ENCODE data around the gene NPY.
"Not testable (repeated sequence)": the region's sequence is repeated elsewhere in the genome, so short reads cannot be mapped to it uniquely, and the experiment has no call there.

Gene NPY

DNA sequence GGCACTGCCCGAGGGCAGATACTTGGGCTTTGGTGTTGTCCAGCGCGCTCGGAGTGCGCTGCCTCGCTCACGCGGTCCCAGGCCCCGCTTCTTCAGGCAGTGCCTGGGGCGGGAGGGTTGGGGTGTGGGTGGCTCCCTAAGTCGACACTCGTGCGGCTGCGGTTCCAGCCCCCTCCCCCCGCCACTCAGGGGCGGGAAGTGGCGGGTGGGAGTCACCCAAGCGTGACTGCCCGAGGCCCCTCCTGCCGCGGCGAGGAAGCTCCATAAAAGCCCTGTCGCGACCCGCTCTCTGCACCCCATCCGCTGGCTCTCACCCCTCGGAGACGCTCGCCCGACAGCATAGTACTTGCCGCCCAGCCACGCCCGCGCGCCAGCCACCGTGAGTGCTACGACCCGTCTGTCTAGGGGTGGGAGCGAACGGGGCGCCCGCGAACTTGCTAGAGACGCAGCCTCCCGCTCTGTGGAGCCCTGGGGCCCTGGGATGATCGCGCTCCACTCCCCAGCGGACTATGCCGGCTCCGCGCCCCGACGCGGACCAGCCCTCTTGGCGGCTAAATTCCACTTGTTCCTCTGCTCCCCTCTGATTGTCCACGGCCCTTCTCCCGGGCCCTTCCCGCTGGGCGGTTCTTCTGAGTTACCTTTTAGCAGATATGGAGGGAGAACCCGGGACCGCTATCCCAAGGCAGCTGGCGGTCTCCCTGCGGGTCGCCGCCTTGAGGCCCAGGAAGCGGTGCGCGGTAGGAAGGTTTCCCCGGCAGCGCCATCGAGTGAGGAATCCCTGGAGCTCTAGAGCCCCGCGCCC lies at the start of gene NPY:
Gene NPY, plus strand, starts transcription at position 294 of the 802 bp plus-strand sequence. CDS start 1,051 bp downstream, outside the sequence.
- DNase-seq = no peak

DNA sequence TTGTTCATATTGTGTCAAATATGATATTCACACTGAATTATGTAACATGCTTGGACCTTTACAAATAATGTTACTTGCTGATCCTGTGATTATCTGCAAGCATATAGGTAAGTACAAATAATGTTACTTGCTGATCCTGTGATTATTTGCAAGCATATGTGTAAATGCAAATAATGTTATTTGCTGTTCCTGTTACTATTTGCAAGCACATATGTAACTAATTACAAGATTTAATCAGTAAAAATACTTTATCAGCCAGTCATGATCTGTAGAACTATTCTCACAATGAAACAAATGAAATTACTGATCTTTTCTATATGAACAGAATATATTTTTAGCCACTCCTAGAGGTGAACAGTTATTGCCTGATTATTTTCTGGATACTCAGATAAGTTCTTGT lies 44.7 kb upstream of the NPY start:
- DNase-seq = no peak

DNA sequence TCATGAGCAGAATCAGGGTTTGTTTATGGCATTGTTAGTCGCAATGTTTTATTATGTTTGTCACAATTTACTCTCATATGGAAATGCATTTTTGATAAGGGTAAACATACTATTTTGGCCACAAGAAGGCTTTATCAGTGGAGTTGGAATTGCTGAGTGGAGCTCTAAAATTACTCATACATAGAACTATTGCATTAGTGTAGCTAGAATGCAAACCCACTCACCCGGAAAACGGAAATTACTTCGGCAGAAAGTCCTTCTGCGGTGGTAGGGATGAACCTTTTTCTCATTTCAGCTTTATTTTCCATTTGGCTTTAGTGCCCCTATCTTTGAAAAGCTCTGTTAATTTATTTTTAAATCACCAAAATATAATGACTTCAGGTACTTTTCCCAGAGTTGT lies 42.8 kb upstream of the NPY start:
- DNase-seq = no peak

DNA sequence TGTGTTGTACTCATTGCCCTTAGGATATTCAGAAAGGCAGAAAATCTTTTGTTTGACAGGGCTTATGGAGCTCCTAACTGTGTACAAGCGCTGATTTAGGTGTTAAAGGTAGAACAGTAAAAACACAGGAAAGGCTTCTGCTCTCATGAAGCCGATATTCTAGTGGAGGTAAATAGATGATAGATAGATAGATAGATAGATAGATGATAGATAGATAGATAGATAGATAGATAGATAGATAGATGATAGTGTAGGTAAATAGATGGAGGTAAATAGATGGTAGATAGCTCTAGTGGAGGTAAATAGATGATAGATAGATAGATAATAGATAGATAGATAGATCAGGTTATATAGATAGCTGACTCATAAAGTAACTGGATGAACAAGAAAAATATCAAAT lies 39.4 kb upstream of the NPY start:
- no peak for DNase-seq

DNA sequence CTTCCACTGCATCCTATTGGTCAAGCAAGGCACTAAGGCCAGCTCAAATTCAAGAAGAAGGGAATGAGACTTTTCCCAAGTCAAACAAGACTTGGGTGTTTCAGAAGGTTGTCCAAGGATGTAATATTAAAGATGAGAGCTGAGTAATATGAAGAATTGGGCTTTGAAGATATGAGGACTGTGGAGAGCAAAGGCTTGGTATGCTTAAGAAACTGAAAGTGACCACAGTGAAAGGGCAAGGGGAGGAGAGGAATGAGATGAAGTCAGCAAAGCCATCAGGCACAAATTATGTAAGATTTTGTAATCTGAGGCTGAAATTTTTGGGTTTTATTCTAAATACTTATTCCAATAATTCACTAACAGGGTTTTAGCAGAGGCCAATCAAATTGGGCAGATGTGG lies 38.6 kb upstream of the NPY start:
- no peak for DNase-seq

DNA sequence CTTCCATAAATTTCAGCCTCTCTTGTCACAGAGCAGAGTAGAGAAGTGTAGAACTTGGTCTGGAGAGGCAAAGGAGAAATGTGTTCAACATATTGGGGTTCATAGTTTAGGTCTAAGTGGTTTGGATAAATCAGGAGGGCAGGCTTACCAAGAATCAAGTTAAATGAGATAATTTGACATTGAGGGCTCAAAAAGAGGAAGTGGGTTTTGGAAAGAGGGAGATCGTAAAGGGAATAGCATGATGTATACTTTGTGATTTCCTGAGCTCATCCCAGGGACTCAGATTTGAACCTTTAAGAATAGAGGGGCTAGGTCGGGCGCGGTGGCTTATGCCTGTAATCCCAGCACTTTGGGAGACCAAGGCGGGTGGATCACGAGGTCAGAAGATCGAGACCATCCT lies 34.7 kb upstream of the NPY start:
- no peak for DNase-seq

DNA sequence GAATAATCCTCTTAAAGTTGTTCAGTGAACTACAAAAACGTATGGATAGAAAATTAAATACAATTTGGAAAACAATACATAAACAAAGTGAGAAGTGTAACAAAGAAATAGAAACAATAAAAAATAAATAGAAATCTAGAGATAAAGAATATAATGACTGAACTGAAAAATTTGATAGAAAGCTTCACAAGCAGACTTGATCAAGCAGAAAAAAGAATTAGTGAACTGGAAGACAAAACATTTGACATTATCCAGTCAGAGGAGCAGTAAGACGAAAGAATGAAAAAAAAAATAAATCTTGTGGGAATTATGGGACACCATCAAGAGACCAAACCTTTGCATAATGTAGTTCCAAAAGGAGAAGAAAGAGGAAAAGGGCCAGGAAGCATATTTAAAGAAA lies 32.4 kb upstream of the NPY start:
- DNase-seq = no peak

DNA sequence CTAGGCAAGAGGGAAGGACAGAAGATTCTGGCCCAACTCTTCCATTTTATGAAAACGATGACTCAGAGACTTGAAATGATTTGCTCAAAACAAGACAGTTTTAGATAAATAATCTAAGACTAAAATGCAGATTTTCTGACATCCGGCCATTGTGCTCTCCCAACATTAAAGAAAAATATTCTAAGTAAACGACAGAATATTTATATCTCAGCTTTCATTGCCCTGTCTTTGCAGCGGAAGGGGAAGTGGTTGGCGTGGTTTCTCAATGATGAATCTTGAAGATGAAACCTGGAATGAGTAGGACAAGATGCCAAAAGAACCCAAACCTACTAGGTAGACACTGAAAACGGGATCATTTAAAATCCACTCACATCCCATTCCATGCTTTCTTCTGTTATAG lies 28.9 kb upstream of the NPY start:
- no peak for DNase-seq

DNA sequence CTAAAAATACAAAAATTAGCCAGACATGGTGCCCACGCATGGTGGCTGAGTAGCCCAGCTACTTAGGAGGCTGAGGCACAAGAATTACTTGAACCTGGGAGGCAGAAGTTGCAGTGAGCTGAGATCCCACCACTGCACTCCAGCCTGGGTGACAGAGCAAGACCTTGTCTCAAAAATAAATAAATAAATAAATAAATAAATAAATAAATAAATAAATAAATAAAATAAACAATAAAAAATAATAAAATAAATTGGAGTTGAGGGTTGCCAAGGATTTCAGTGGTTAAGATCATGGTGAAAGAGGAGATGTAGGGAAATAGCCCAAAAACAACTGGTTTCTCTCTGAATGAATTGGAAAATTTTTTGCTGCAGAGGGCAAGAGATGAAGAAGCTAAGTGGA lies 25.7 kb upstream of the NPY start:
- not testable (repeated sequence) for DNase-seq

DNA sequence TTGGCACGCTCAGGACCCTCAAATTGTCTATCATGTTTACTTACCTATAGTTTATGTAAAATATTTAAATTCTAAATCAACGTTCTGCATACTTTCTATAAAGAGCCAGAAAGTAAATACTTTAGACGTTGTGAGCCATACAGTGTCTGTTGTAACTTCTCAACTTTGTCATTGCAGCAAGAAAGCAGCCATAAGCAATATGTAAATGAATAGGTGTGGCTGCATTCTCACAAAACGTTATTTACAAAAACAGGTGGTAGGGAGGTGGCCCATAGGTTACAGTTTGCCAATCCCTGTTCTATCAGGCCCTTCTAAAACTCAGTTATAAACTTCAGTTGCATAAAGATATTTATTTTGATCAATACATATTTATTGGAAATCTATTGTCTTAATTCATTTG lies 12.1 kb upstream of the NPY start:
- no peak for DNase-seq

DNA sequence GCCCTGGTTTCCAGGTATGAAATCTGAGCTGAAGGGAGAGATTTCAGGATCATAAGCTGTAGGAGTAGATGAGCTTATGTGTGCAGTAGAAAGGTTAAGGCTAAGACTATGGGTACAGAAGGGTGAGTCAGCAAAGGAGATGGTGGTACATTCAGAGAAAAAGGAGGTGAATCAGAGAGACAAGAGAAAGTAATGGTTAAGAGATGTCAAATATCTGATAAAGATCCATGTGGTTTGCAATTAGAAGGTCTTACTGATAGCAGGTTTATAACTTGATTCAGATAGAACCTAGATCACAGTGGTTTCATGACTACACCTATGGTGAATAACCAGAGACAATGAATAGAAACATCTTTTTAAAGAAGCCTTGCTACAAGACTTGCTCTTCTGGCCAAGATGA lies 4.5 kb upstream of the NPY start:
- DNase-seq = no peak

DNA sequence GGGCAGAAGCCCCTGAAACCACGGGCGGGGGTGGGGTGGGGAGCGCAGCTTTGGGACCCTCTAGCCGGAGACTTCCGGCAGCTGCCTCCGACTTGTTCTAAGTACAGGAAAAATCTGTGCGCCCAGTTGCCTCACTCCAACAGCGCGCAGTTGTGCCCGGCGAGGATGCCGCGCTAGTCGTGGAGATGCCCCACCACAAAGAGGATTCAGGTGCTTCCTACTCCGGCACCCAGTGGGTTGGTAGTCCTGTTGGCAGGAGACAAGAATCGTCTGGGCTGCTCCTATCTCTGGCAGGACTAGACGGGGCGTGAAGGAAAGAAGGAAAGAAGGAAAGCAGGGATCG lies 465 bp upstream of the NPY start:
- no peak for DNase-seq

DNA sequence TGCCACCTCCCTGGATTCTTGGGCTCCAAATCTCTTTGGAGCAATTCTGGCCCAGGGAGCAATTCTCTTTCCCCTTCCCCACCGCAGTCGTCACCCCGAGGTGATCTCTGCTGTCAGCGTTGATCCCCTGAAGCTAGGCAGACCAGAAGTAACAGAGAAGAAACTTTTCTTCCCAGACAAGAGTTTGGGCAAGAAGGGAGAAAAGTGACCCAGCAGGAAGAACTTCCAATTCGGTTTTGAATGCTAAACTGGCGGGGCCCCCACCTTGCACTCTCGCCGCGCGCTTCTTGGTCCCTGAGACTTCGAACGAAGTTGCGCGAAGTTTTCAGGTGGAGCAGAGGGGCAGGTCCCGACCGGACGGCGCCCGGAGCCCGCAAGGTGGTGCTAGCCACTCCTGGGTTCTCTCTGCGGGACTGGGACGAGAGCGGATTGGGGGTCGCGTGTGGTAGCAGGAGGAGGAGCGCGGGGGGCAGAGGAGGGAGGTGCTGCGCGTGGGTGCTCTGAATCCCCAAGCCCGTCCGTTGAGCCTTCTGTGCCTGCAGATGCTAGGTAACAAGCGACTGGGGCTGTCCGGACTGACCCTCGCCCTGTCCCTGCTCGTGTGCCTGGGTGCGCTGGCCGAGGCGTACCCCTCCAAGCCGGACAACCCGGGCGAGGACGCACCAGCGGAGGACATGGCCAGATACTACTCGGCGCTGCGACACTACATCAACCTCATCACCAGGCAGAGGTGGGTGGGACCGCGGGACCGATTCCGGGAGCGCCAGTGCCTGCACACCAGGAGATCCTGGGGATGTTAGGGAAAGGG lies 913 bp downstream of the NPY start:
- DNase-seq = no peak

DNA sequence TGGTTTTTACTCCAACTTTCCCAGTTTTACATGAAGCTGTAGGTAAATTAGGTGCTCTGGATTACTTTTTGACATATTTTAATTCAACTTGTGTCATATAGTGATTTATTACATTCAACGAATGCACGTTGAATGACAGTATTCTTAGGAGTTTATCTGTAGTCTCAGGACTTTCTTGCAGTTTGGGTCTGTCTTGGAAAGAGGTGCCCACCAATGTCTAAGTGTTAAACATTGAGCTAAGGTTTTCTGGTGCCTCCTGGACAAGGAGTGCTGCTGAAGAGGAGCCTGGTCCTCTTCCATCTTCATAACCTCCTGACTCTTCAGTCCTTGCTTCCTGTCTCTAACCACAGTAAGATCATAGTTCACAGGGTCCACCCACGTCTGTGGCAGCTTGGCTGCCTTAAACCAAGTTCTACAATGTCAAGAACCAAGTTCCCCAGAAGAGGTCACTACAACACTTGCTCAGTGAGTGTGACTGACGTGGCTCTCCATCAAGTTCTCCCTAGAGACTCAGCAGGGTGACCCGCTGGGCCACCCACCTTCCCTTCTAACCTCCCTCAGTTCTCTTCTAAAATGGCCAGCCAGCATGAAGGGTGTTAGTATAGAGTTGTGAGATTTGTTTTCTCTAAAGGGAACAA lies 6.1 kb downstream of the NPY start:
- DNase-seq = peak in 14 of 51 donors; percentile 3 to 19 (median 6)

DNA sequence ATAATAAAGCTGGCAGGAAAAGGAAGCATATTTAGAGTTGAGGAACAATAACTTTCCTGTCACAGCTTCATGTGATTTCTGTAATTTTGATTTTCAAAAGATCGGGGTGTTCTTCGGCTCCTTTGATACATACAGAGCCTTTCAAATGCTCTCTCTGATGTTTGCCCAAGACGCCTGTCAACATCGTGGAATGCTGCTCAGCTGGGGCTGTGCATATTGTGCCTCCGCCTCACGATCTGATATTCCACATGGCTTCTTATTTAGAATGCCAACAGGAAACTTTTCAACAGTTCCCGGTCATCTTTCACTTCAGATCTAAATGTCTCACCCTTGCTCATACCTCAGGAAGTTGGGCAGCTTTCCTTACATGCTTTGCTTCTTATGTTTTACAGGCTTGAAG lies 7.3 kb downstream of the NPY start:
- no peak for DNase-seq

DNA sequence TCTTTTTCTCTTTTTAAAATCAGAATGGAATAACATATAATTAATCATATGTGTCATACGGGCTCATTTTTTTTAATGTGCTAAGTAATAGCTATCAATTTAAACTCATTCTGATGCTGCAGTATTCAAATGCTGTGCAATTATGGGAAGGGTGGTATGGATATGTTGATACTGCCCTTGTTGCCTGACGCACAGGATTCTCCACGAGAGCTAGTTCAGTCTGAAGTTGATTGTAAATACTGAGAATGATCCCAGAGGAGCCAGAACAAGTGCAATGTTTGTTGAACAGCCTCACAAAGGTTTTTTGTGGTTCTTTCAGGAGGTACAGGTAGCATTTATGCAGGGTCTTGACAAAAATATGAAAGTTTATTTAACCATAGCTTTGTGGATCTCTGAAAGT lies 13.4 kb downstream of the NPY start:
- DNase-seq = no peak

DNA sequence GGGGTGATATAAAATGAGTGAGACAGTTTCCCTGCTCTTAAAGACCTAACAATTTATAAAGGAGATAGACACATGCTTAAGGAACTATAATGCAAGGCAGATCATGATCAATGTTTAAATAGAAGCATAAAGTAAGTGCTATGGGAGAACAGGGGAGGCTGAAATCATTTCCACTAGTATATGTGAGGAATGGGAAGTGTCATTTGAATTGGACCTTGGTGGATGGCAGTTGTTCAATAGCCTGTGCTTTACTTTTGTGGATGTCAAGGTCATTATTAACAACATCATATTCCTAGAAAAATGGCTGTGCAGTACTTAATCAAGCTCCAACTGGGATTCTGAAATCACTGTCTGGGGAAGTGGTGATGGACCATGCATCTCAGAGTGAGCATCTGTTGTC lies 14.7 kb downstream of the NPY start:
- no peak for DNase-seq

DNA sequence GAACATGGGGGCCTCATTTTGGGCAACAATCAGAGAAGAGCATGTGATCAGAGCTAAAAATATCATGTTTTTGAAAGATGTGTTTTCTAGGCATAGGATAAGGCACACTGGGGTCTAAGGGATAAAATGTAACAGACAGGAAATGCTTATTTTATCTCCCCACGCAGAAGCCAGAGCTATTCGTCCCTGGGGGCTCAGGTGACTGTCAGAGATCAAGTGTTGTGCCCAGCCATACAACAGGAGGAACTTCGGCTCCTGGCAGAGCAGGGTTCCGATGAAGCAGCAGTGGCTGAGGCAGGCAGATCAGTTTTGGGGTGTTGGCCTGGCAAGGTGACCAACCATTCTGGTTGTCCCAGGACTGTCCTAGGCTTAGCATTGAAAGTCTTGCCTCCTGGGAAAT lies 15.2 kb downstream of the NPY start:
- DNase-seq = no peak

DNA sequence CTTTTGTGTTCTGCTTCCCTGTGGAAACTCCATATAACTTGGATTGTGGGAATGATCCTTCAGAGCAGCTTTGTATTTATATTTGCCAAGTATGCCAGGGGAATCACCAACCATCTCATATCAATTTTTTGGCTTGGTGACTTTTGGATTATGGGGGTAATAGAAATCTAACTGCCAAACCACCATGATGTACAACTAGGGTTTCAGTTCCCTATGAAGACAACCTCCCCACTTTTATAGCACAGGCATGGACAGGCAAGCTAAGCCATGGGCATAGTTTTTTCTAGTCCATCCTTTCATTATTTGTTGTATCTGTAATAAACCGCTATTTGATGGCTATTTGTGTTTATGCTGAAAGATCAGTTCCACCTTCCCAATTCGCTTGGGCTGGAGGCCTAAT lies 17.7 kb downstream of the NPY start:
- no peak for DNase-seq

DNA sequence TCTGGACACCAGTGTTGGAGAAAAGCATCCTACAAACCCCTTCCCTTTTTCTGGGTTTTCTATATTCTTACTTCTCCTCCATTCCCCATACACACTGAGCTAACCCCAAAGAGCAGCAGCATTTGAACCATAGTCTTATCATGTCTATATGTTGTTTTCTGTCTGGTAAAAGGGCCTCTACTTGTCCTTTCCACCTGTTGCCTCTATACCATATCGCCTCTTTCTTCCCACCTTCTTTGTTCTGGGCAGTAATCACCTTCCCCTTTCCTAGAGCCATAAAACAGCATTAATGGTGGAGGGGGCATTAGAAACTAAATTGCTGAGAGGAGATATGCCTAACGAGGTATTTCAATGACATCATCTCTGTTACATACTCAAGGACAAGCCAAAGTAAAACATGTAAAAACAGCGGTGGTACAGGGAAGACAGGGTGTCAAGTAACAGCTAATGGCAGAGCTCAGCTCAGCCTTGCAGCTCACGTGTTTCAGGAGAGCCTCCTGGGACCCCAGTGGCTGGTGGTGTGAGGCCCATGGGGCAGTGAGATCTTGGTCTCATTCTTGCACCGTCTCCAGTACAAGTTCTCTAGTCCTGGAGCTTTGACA lies 20.6 kb downstream of the NPY start:
- DNase-seq = no peak

DNA sequence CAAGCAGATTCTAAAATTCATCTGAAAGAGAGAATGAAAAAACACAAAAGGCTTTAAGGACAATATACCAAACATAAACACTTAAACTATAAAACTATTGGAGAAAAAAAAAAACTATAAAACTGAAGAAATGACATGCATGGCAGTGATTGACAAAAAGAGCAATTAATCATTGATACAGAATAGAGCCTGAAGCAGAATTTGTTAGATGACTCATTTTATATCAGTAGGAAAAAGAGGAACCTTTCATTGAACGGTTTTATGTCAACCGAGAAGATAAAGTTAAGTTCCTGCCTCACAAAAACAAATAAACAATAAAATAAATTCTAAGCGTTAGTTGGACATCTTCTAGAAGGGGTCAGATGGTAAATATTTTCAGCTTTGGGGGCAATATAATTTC lies 23.3 kb downstream of the NPY start:
- no peak for DNase-seq

DNA sequence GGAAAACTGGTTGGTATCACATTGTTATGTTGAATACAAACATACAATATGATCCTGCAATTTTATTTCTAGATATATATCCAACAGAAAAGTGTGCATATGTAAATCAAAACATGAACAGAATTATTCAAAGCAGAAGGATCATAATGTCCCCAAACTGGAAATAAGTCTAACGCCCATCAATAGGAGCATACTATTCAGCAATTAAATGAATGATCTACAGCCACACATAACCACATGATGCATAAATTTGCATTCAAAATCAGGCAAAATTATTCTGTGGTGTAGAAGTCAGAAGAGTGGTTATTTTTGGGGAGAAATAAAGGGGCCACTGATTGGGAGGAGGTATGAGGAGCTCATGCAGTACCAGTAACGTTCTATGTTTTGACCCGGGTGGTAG lies 28.6 kb downstream of the NPY start:
- DNase-seq = no peak
